K562 (cell line): ENCODE measurements around the gene ETV3L. TPM values are rescaled to one million over a fixed set of nuclear protein-coding genes. Genes with fewer than 3 reads are reported as not detected.

Experiments used
- AFF4 ChIP-seq: sonication (generic); formaldehyde crosslinking; IDR thresholded peaks from 2 replicates; pipeline ENCODE4 v1.8.0; 2023; ENCODE audit warnings: mild to moderate bottlenecking, missing genetic modification reagents
- ATF2 ChIP-seq: sonication (generic); formaldehyde crosslinking; IDR thresholded peaks from 2 replicates; pipeline ENCODE4 v1.8.1; 2022; ENCODE audit warnings: missing genetic modification reagents
- ATF4 ChIP-seq: fragments of 450-650 bp; formaldehyde crosslinking; IDR thresholded peaks from 2 replicates; pipeline ENCODE4 v1.4.0; 2022; ENCODE audit warnings: mild to moderate bottlenecking, moderate library complexity
- BHLHE40 ChIP-seq: IDR thresholded peaks from 2 replicates; pipeline ENCODE4 v1.6.1; 2011; ENCODE audit warnings: low read length, improper control_type of control experiment
- BRF2 ChIP-seq: IDR thresholded peaks from 3 replicates; pipeline ENCODE4 v1.6.1; 2011; ENCODE audit warnings: borderline replicate concordance, mild to moderate bottlenecking; ENCODE audit not compliant: insufficient read length, insufficient read depth
- CEBPZ ChIP-seq: fragments of 150-350 bp; IDR thresholded peaks from 2 replicates; pipeline ENCODE4 v1.6.1; 2014; ENCODE audit warnings: low read depth, mild to moderate bottlenecking, low read length, borderline replicate concordance
- PYGO2 ChIP-seq: fragments of 450-650 bp; IDR thresholded peaks from 2 replicates; pipeline ENCODE4 v1.6.1; 2016; ENCODE audit warnings: mild to moderate bottlenecking, missing genetic modification characterization, moderate library complexity, missing compliant biosample characterization
- RAD51 ChIP-seq: fragments of 450-650 bp; IDR thresholded peaks from 2 replicates; pipeline ENCODE4 v1.7.1; 2016; ENCODE audit warnings: low read depth, mild to moderate bottlenecking, borderline replicate concordance
- TGIF2 ChIP-seq: sonication (generic); formaldehyde crosslinking; IDR thresholded peaks from 2 replicates; pipeline ENCODE4 v1.8.1; 2022; ENCODE audit warnings: mild to moderate bottlenecking, missing genetic modification reagents, moderate library complexity
- ZFP1 ChIP-seq: fragments of 450-650 bp; formaldehyde crosslinking; IDR thresholded peaks from 2 replicates; pipeline ENCODE4 v1.4.0; 2020; ENCODE audit warnings: mild to moderate bottlenecking, mixed read lengths
- ZNF347 ChIP-seq: fragments of 450-650 bp; formaldehyde crosslinking; IDR thresholded peaks from 2 replicates; pipeline ENCODE4 v1.4.0; 2020; ENCODE audit warnings: low read depth, mild to moderate bottlenecking, moderate library complexity
- ZNF398 ChIP-seq: fragments of 250-450 bp; sonication (Bioruptor Pico); IDR thresholded peaks from 2 replicates; pipeline ENCODE4 v1.8.0; 2021; ENCODE audit warnings: moderate library complexity, mild to moderate bottlenecking, inconsistent platforms
- ZNF436 ChIP-seq: fragments of 250-450, 450-650 bp; sonication (Bioruptor Pico); formaldehyde crosslinking; IDR thresholded peaks from 2 replicates; pipeline ENCODE4 v1.7.0; 2020; ENCODE audit warnings: mild to moderate bottlenecking
- polyA plus RNA-seq, 8 experiments: library from polyadenylated mRNA; depleted of rRNA in 4 of 8; stranded (reverse) in 5 of 8; unstranded in 3 of 8; fragments of >200 nt; fragmentation: Nextera tagmentation in 2 of 8; fragmentation: Illumina TruSeq in 1 of 8; extraction: Ambion mirVana in 2 of 8; extraction: Trizol in 1 of 8; gene quantifications; 2 replicates each; pipeline versions ENCODE4 v1.2.1 to v1.2.3, GENCODE V29; 2011 to 2014; ENCODE audit warnings: inconsistent platforms in 1 of 8, missing spikeins in 1 of 8
- total RNA-seq, 7 experiments: library from RNA; depleted of rRNA in 6 of 7; stranded (reverse); fragments of >200 nt in 6 of 7; fragmentation: Illumina TruSeq in 2 of 7; extraction: Trizol in 2 of 7; gene quantifications; 2 replicates each; pipeline versions ENCODE4 v1.2.1 to v1.2.3, GENCODE V29; 2011 to 2021; ENCODE audit warnings: low replicate concordance in 1 of 7

The ETV3L gene
- total and polyA plus RNA-seq, 9 of the 15 experiments (the other 6 are each of a cell fraction or from before 2014, with no cell fraction given) = not detected

GRCh38 chr1:157138220-157139051, 38.8 kb upstream of the ETV3L start, which contains the start of gene ETV3 (continued):
- no peak for TF ChIP-seq ZNF436 (CRISPR knock-in tag)
- no peak for TF ChIP-seq ZNF347 (CRISPR knock-in tag)
- TF ChIP-seq TGIF2 (CRISPR knock-in tag) = no peak
- peak; percentile 89 for TF ChIP-seq BHLHE40
- TF ChIP-seq ZNF398 (CRISPR knock-in tag) = no peak
- TF ChIP-seq RAD51 = no peak
- TF ChIP-seq ZFP1 (CRISPR knock-in tag) = no peak
- no peak for TF ChIP-seq CEBPZ
- TF ChIP-seq AFF4 (CRISPR knock-in tag) = no peak
- TF ChIP-seq ATF2 = no peak
- TF ChIP-seq ATF4 = no peak
- TF ChIP-seq PYGO2 = no peak
- TF ChIP-seq BRF2 = no peak
